NCI-H2171 treated with DMSO at 0.1 percent for 48 hours (cell line): ENCODE data around the gene SLC12A7.

Experiments used
- DNase-seq: peaks from one replicate; lab custom pipeline; 2025; lab: John Stamatoyannopoulos, UW

Gene SLC12A7

GRCh38 chr5:1050423-1051365, 61.2 kb downstream of the SLC12A7 start:
- peak; percentile 23 for DNase-seq

GRCh38 chr5:1048861-1049838, 62.7 kb downstream of the SLC12A7 start:
- no peak for DNase-seq

- DNase-seq = no peak
These were observed 63.6 kb downstream of the SLC12A7 start for GRCh38 chr5:1048162-1048721.

- DNase-seq = no peak
These were observed 64.4 kb downstream of the SLC12A7 start for GRCh38 chr5:1047332-1047965.

GRCh38 chr5:1045960-1046560, 65.8 kb downstream of the SLC12A7 start:
- DNase-seq = no peak

- DNase-seq = no peak
These were observed 67.7 kb downstream of the SLC12A7 start for GRCh38 chr5:1044117-1044516.

GRCh38 chr5:1043327-1043726, 68.5 kb downstream of the SLC12A7 start:
- DNase-seq = no peak

GRCh38 chr5:1042626-1043025, 69.2 kb downstream of the SLC12A7 start:
- no peak for DNase-seq

- DNase-seq = no peak
These were observed 70.4 kb downstream of the SLC12A7 start for GRCh38 chr5:1041225-1042143.

GRCh38 chr5:1040571-1040970, 71.3 kb downstream of the SLC12A7 start:
- DNase-seq = no peak

- no peak for DNase-seq
These were observed 72.1 kb downstream of the SLC12A7 start for GRCh38 chr5:1039706-1040260.

- DNase-seq = no peak
These were observed 72.7 kb downstream of the SLC12A7 start for GRCh38 chr5:1039210-1039548.

GRCh38 chr5:1038417-1039209, 73.2 kb downstream of the SLC12A7 start:
- no peak for DNase-seq

- no peak for DNase-seq
These were observed 74.0 kb downstream of the SLC12A7 start for GRCh38 chr5:1037671-1038416.

GRCh38 chr5:1037123-1037670, 74.7 kb downstream of the SLC12A7 start:
- peak; percentile 51 for DNase-seq

GRCh38 chr5:1036504-1037122, 75.2 kb downstream of the SLC12A7 start:
- no peak for DNase-seq
